ENCODE results near the gene KRT78. TPM values are rescaled to one million over a fixed set of nuclear protein-coding genes. Genes with fewer than 3 reads are reported as not detected.

KRT78 gene
- total RNA-seq, 2 donors from 2014 or later: not detected

GRCh38 chr12:52833922-52834726 is 14.7 kb downstream of the KRT78 start, which contains the start of gene KRT79:
Gene KRT79, minus strand, starts transcription at chr12:52834311. Its CDS starts 51 bp downstream, at chr12:52834260.
- no peak within 1 kb of the TSS for H3K4me3 Mint-ChIP-seq
- H3K27me3 ChIP-seq (ENCODE audit: control insufficient read depth, insufficient read depth, low read length, poor library complexity, severe bottlenecking): no peaks in the 10 kb centered on the region
- no peaks in the 10 kb centered on the region for H3K4me1 ChIP-seq (ENCODE audit: control insufficient read depth, insufficient read depth, low read length)
- no peaks in the 10 kb centered on the region for H3K9me3 ChIP-seq (ENCODE audit: control insufficient read depth, low read length)
- TF ChIP-seq CTCF (conservative IDR thresholded peaks at IDR 0.05): no peak
- H3K27ac ChIP-seq (ENCODE audit: low read depth, low read length): no peak within 1 kb of the TSS
- H3K36me3 ChIP-seq (ENCODE audit: control insufficient read depth, insufficient read depth, low read length): no peaks in the 10 kb centered on the region
- peaks cover 9% of the 10 kb centered on the region for H3K27me3 Mint-ChIP-seq (ENCODE audit: insufficient read depth)
- no peaks in the 10 kb centered on the region for H3K36me3 Mint-ChIP-seq (ENCODE audit: low read depth)
- WGBS, 2 experiments (ENCODE audit: insufficient coverage in 1 of 2, insufficient read length in 1 of 2): 93 to 98% methylated on average over 11 to 22 of the region's 22 CpGs
- no peak within 1 kb of the TSS for H3K27ac Mint-ChIP-seq
- H3K9ac ChIP-seq (ENCODE audit: extremely low read depth, low read length, poor library complexity, severe bottlenecking): no peak within 1 kb of the TSS
- no peaks in the 10 kb centered on the region for H3K9me3 Mint-ChIP-seq
- no peak within 1 kb of the TSS for H3K4me3 ChIP-seq (ENCODE audit: low read length)
- no peaks in the 10 kb centered on the region for H3K4me1 Mint-ChIP-seq
- DNase-seq: no peak

GRCh38 chr12:52832985-52833905 is 15.5 kb downstream of the KRT78 start:
- no peak for DNase-seq
- no peaks in the 10 kb centered on the region for H3K4me1 Mint-ChIP-seq
- no peak for TF ChIP-seq CTCF (conservative IDR thresholded peaks at IDR 0.05)
- no peaks in the 10 kb centered on the region for H3K9me3 Mint-ChIP-seq
- Histone ChIP-seq H3K9me3 (ENCODE audit: control insufficient read depth, low read length) (no peaks in the 10 kb centered on the region), H3K9ac (ENCODE audit: extremely low read depth, low read length, poor library complexity, severe bottlenecking) (no peak overlapping the region), H3K27ac (ENCODE audit: low read depth, low read length) (no peak overlapping the region), H3K27me3 (ENCODE audit: control insufficient read depth, insufficient read depth, low read length, poor library complexity, severe bottlenecking) (no peaks in the 10 kb centered on the region), H3K36me3 (ENCODE audit: control insufficient read depth, insufficient read depth, low read length) (no peaks in the 10 kb centered on the region), H3K4me3 (ENCODE audit: low read length) (no peak overlapping the region), H3K4me1 (ENCODE audit: control insufficient read depth, insufficient read depth, low read length) (no peaks in the 10 kb centered on the region)
- H3K27me3 Mint-ChIP-seq (ENCODE audit: insufficient read depth): peaks cover 9% of the 10 kb centered on the region
- no peaks in the 10 kb centered on the region for H3K36me3 Mint-ChIP-seq (ENCODE audit: low read depth)
- WGBS, 2 experiments (ENCODE audit: insufficient coverage in 1 of 2, insufficient read length in 1 of 2): 90 to 95% methylated on average over 12 to 20 of the region's 20 CpGs
- no peak overlapping the region for H3K27ac Mint-ChIP-seq
- H3K4me3 Mint-ChIP-seq: no peak overlapping the region

GRCh38 chr12:52832451-52832850 is 16.3 kb downstream of the KRT78 start:
- Mint-ChIP-seq H3K27me3 (ENCODE audit: insufficient read depth) (peaks cover 9% of the 10 kb centered on the region), H3K4me3 (no peak overlapping the region), H3K36me3 (ENCODE audit: low read depth) (no peaks in the 10 kb centered on the region), H3K4me1 (peaks cover under 1% of the 10 kb centered on the region), H3K9me3 (no peaks in the 10 kb centered on the region), H3K27ac (no peak overlapping the region)
- no peak overlapping the region for H3K27ac ChIP-seq (ENCODE audit: low read depth, low read length)
- no peaks in the 10 kb centered on the region for H3K9me3 ChIP-seq (ENCODE audit: control insufficient read depth, low read length)
- no peaks in the 10 kb centered on the region for H3K4me1 ChIP-seq (ENCODE audit: control insufficient read depth, insufficient read depth, low read length)
- no peak for TF ChIP-seq CTCF (conservative IDR thresholded peaks at IDR 0.05)
- DNase-seq: no peak
- 81 to 100% methylated on average over 1 to 3 of the region's 3 CpGs for WGBS, 2 experiments (ENCODE audit: insufficient coverage in 1 of 2, insufficient read length in 1 of 2)
- H3K9ac ChIP-seq (ENCODE audit: extremely low read depth, low read length, poor library complexity, severe bottlenecking): no peak overlapping the region
- no peak overlapping the region for H3K4me3 ChIP-seq (ENCODE audit: low read length)
- no peaks in the 10 kb centered on the region for H3K27me3 ChIP-seq (ENCODE audit: control insufficient read depth, insufficient read depth, low read length, poor library complexity, severe bottlenecking)
- H3K36me3 ChIP-seq (ENCODE audit: control insufficient read depth, insufficient read depth, low read length): no peaks in the 10 kb centered on the region

All from endodermal cell (in vitro differentiated cells).